Adipose tissue (tissue), 3 donors: ENCODE measurements around the gene EHD4. TPM values are rescaled to one million over a fixed set of nuclear protein-coding genes. Genes with fewer than 3 reads are reported as not detected.

Experiments used
- H3K27ac ChIP-seq: one replicate; pipeline ENCODE4 v1.5.1; 2013; ENCODE audit warnings: low read depth, low read length
- WGBS, 3 donors: extraction: QIAGEN DNeasy Blood & Tissue Kit; methylation state at CpG; one replicate each; pipeline ENCODE4 v1.1.7; 2013; 5-methylcytosine and 5-hydroxymethylcytosine counted together
- polyA plus RNA-seq, 3 donors: library from polyadenylated mRNA; stranded (reverse); fragments of 200-250 nt; gene quantifications; one replicate each; pipeline ENCODE4 v1.2.3, GENCODE V29; 2013
- donor health status: healthy with polysubstance abuse.
- donor health status: Bipolar disorder and iron deficiency.
- donor health status: healthy.

Gene EHD4
- polyA plus RNA-seq, 3 donors, result 5.5 to 23.6 (median 12.5) TPM

- WGBS, 3 donors, result 95 to 96% (median 96%) methylated on average over 9 to 10 of the region's 10 CpGs
- no peak overlapping the region for H3K27ac ChIP-seq
These were observed 92.0 kb downstream of the EHD4 start for GRCh38 chr15:41880156-41880877.

GRCh38 chr15:41879321-41879845 is 93.0 kb downstream of the EHD4 start:
- 93 to 96% (median 95%) methylated on average over 10 of the region's 10 CpGs for WGBS, 3 donors
- H3K27ac ChIP-seq, result no peak overlapping the region

DNA sequence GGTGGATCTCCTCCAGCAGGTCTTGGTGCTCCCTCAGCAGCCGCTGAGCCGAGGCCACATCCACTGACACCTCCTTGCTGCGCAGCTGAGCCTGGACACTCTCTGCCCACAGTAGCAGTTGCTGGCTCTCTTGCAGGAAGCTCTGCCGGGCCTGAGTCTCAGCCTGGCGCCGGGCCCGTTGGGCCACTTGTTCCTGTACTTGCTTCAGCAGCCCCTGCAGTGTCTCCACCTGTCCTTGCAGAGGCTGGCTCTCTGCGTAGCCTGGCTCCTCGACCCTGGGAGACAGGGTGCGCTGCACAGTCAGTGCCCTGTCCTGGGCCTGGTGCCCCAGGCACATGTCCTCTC is 94.0 kb downstream of the EHD4 start:
- H3K27ac ChIP-seq, result no peak overlapping the region
- 83 to 91% (median 85%) methylated on average over 10 of the region's 10 CpGs for WGBS, 3 donors

DNA sequence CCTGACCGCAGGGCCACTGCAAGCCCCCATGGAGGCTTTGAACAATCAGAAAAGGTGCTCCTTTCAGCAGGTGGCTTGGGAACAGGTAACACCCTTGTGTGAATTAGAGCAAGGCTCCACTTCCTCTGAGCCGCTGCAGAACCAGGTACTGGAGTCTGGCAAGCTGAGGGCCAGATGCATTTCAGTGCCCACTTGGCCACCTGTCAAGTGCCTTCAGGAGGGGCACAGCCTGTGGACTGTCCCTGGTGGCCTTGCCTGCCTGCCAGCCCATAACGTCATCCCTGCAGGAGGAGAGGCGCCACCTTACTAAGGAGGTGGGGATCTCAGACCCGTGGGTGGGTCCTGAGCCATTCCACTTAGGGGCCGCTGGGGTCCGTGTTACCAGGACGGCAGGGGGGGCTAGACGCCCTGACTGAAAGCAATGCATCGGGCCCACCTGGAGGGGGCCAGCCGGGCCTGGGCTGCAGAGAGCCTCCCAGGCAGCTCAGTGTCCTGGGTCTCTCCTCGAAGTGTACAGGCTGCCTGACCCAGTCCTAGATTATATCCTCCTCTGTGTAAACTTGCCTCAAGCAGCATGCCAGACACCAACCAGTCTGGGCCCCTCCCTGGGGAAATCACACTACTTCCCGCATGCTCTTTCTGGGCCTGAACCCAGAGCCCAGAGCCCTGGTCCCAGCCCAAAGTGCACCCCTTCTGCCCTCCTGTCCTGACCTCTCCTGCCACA is 94.6 kb downstream of the EHD4 start:
- H3K27ac ChIP-seq, result no peak overlapping the region
- WGBS, 3 donors, result 80 to 85% (median 84%) methylated on average over 13 of the region's 13 CpGs

GRCh38 chr15:41876689-41877088 is 95.7 kb downstream of the EHD4 start:
- 49 to 74% (median 69%) methylated on average over 10 to 12 of the region's 12 CpGs for WGBS, 3 donors
- no peak overlapping the region for H3K27ac ChIP-seq

DNA sequence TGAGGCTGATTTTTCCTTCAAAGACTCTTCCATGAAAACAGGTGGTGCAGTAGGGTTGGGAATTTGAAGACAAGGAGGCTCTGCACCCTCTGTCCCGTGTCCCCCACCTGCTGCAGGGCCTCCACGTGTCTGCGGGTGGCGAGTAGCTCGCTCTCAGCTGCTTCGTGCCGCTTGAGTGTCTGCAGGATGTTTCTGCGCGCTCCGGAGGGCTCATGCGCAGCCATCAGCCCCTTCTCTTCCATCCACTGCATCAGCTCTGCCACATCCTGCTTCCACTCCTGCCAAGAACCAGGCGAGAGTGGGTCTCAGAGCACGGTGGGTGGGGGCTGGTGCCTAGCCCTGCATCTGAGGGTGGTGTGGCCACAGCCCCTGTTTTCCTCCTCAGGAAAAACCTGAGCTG is 96.3 kb downstream of the EHD4 start:
- no peak overlapping the region for H3K27ac ChIP-seq
- 83 to 87% (median 83%) methylated on average over 13 of the region's 13 CpGs for WGBS, 3 donors

- H3K27ac ChIP-seq, result no peak overlapping the region
- 90 to 96% (median 95%) methylated on average over 10 to 12 of the region's 12 CpGs for WGBS, 3 donors
These were observed 97.6 kb downstream of the EHD4 start for GRCh38 chr15:41874736-41875135.

DNA sequence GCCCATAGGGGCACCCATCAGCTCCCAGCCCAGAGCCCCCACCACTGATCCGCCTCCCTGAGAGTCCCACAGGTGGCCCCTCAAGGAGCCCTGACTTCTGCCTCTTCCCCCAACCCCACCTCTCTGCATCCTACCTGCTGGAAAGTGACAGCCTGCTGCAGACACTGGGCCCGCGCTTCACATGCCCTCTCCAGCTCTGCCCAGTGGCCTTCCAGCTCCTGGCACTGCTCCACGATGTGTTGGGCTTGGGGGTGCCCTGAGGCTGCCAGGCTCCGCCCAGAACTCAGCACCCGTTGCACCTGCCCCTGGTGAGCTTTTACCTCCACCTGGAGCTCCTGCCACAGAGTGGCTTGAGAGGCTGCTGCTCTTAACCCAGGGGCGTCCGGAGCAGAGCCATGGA is 98.6 kb downstream of the EHD4 start:
- 84 to 93% (median 91%) methylated on average over 8 of the region's 8 CpGs for WGBS, 3 donors
- H3K27ac ChIP-seq, result no peak overlapping the region

GRCh38 chr15:41872166-41872747 is 100.1 kb downstream of the EHD4 start:
- no peak overlapping the region for H3K27ac ChIP-seq
- WGBS, 3 donors, result 94 to 99% (median 94%) methylated on average over 9 of the region's 9 CpGs

GRCh38 chr15:41871175-41871905 is 101.0 kb downstream of the EHD4 start:
- 91 to 96% (median 93%) methylated on average over 16 to 19 of the region's 19 CpGs for WGBS, 3 donors
- no peak overlapping the region for H3K27ac ChIP-seq

DNA sequence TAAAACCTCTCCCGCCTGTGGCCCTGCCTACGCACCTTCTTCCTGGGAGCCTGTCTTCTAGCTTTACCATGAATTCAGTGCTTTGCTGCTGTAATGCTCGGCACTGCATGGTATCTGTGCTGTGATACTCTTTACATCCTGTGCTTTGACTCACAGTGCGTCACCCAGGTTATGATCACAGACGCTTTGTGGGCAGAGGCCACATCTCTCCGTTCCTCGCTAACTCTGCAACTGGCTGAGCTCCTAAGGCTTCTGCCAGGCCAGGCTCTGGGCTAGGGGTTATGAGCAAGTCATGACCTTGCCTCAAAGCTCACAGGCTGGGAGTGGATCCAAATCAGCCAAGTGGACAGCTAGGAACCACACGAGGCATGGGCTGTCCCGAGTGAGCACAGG is 101.7 kb downstream of the EHD4 start:
- 69 to 74% (median 74%) methylated on average over 9 of the region's 9 CpGs for WGBS, 3 donors
- no peak overlapping the region for H3K27ac ChIP-seq

GRCh38 chr15:41869770-41870688 is 102.3 kb downstream of the EHD4 start:
- no peak overlapping the region for H3K27ac ChIP-seq
- 84 to 93% (median 86%) methylated on average over 42 of the region's 42 CpGs for WGBS, 3 donors

GRCh38 chr15:41868321-41868720 is 104.0 kb downstream of the EHD4 start:
- WGBS, 3 donors, result 95 to 96% (median 95%) methylated on average over 15 of the region's 15 CpGs
- H3K27ac ChIP-seq, result no peak overlapping the region

DNA sequence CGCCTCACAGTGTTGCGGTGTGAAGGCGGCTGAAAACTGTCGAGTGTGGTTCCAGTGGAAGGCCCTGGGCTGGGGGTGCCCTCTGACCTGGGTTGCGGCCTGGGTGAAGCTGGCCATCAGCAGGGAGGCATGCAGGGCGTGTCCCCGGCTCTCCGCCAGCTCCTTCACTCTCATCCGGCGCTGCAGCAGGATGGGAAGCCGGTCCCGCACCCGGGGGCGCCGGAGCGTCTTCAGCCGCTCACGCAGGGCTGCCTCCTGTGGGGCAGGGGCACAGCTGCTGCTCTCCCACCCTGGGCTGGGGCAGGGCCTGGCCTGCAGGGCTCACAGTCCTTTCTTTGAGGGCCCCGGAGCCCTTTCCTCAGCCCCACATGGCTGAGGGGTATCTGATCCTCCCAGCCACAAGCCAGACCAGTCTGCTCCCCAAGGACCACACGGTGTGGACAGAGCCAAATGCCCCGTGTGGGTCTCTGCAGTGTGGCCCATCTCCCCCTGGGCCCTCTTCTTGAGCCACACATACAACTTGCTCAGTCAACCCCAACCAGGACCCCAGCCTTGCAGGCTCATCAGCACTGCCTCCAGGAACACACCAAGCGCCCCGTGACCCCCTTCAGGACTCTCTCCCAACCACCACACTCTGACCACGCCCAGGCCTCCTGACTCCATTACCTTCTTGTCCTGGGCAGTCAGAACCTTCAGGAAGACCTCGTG is 105.3 kb downstream of the EHD4 start:
- no peak overlapping the region for H3K27ac ChIP-seq
- 88 to 89% (median 89%) methylated on average over 24 to 25 of the region's 25 CpGs for WGBS, 3 donors

GRCh38 chr15:41866263-41866703 is 106.1 kb downstream of the EHD4 start:
- 83 to 85% (median 84%) methylated on average over 7 to 8 of the region's 8 CpGs for WGBS, 3 donors
- H3K27ac ChIP-seq, result no peak overlapping the region

DNA sequence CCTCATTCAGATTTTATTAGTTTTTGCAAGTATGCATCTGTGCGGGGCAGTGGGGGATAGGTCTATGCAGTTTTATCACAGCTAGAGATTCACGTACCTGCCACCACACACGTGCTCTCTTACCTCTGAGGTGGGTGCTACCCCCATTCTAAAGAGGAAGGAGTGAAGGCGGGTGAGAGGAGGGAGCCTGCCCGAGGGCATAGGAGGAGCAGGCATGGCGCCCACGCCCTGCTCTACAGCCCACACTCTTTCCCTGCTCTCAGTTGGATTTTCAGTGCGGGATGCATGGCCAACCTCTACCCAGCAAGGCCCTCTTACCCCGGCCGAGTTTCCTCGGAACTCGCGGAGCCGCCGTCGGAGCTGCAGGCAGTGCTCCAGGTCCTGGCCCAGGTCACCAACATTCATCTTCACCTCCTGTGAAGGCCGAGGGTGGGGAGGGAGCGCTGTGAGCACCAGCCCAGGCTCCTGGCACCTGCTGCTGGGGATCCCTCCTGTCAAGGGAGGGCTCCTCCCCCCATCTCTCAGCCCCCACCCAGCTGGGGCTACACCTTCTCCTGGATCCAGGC is 106.8 kb downstream of the EHD4 start:
- no peak overlapping the region for H3K27ac ChIP-seq
- 80 to 89% (median 84%) methylated on average over 18 of the region's 18 CpGs for WGBS, 3 donors
